GM18873 (cell line): Measurements from ENCODE around the gene IZUMO4.
A peak's percentile ranks its signal among the peaks of the same experiment; 100 is the strongest.
"Not testable (repeated sequence)": the region's sequence is repeated elsewhere in the genome, so short reads cannot be mapped to it uniquely, and the experiment has no call there.

Experiments used
- ATAC-seq: cut with Tn5 transposase; IDR thresholded peaks from one replicate; pipeline ENCODE4 v1.9.1; 2021; ENCODE audit warnings: mild to moderate bottlenecking, moderate library complexity, moderate number of reproducible peaks; ENCODE audit not compliant: unreplicated experiment, low FRiP score

Gene IZUMO4

DNA sequence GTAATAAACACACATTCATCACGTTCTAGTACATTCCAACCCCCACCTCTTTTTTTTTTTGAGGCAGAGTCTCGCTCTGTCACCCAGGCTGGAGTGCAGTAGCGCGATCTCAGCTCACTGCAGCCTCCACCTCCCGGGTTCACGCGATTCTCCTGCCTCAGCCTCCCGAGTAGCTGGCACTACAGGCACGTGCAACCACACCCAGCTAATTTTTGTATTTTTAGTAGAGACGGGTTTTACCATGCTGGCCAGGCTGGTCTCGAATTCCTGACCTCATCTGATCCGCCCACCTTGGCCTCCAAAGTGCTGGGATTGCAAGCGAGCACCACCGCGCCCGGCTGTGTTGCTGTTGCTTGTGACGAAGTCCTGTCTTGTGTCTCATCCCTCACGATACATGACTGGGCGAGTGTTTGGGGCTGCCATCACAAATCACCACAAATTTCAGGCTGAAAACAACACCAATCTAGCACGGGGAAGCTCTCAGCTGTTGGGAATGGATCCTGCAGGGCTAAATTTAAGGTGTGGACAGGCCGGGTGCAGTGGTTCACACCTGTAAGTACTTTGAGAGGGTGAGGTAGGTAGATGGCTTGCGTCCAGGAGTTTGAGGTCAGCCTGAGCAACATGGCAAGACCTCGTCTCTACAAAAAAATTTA is 16.3 kb upstream of the IZUMO4 start:
- no peak for ATAC-seq

DNA sequence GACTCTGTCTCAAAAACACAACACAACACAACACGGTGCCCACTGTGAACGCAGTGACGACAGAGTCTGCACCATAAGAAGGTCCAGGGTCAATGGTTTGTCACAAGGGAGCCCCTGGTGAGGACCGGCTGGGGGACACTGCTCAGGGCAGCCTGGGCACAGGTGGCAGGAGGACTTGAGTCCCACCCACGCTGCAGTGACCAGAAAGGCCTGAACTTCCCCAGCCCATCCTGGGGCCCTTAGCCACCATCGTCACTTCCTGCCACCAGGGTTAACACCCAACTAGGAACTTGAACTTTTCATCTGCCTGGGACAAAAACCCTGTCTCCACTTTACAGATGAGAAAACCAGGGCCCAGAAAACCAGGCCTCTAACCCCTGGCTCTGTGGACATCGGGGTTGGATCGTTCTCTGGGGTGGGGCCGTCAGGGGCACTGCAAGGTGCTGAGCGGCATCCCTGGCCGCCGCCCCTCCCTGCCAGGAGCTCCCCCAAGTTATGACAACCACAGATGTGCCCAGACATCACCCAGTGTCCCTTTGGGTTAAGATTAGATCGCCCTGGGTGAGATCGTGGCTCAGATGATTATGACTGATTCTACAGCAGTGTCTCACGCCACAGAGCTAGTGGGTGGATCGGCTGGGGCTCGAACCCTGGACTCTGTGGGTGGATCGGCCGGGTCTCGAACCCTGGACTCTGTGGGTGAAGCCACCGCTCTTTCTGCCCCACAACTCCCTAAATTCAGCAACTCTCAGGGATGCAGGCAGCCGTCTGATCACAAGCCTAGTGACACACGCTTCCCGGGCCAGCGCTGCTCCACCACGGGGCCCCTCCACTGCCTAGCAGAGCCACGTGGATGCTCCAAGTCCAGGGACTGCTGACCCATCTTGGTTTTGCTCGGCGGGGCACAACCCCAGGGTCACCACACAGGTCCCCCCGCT is 14.6 kb upstream of the IZUMO4 start:
- ATAC-seq = no peak

DNA sequence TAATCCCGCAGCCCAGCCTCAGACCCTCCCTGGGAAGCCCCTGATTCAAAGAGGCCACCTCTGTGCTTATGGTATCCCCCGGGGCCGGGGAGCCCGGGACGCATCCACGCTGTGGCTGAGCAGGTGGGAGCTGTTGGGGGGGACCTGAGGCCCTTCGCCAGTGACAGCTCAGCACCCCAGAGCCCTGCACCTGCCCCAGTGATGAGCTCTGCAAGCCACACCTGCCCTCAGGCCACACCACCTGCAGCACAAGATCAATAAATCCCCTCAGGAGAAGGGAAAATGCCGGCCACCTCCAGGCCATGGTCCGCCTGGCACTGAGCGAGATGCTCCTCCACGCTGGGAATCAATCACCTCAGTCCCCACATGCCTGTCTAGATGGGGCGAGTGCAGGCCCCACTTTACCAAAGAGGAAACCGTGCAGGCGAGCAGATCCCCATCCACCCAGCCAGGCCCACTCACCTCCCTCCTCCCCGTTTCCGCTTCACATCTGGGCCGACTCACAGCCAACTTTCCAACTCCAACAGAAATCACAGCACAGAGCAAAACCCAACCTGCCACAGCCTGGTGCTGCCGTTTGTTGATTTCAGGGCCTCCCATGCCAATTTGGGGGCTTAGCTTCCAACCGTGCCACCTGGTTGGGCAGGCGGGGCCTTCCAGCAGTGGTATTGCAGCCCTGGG is 13.4 kb upstream of the IZUMO4 start:
- no peak for ATAC-seq

DNA sequence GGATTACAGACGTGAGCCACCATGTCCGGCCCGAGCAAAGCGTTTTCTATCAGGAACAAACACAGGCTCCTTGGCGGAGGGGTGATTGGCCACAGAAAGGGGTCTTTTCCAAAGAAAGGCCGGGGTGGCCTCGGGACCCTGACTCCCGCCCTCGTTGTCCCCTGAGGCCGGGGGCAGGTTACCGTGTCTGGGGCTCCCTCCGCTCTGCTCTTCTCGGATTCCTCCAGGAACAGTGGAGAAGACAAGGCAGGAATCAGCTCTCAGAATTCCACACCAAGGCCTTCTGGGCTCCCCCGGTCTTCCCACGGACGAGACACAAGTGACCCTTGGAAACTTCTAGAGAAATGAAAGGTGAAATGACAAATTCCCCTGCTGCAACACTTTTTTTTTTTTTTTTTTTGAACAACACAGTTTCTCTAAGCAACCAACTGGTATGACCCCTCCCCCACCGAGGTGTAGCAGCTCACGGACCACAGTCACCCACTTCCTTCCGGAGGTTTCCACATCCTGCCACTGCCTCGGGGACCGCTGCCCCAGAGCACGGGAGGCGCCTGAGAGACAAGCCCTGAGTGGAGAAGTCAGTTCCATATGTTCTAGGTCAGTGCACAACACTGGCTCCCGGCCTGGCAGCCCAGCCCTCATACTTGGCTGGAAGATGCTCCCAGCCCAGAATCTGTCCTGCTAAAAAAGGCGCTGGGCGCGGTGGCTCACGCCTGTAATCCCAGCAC is 11.6 kb upstream of the IZUMO4 start:
- peak; percentile 39 for ATAC-seq

DNA sequence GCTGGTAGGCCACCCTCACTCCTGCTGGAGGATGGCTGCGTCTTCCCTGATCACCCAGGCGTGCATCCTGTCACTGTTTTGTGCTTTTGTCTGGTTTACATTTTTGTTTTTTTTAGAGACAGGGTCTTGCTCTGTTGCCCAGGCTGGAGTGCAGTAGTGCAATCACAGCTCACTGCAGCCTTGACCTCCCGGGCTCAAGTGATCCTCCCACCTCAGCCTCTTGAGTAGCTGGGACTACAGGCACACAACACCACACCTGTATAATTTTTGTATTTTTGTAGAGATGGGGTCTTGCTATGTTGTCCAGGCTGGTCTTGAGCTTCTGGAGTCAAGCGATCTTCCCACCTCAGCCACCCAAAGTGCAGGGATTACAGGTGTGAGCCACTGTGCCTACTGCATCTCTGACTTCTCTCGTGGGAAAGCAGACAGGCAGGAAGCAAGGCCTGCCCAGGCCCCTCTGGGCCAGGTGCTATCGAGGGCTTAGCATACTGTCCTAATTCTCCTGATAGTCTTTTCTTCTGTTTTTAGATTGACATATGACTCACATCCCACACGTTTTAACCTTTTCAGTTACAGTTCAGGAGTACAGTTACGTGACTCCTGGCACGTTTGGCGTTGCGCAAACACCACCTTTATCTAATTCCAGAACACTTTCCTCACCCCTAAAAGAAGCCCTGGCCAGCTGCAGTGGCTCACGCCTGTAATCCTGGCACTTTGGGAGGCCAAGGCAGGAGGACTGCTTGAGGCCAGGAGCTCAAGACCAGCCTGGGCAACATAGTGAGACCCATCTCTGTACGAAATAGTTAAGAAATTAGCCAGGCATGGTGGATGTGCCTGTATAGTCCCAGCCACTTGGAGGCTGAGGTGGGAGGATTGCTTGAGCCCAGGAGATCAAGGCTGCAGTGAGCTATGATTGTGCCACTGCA is 9.8 kb upstream of the IZUMO4 start:
- peak; percentile 22 for ATAC-seq

DNA sequence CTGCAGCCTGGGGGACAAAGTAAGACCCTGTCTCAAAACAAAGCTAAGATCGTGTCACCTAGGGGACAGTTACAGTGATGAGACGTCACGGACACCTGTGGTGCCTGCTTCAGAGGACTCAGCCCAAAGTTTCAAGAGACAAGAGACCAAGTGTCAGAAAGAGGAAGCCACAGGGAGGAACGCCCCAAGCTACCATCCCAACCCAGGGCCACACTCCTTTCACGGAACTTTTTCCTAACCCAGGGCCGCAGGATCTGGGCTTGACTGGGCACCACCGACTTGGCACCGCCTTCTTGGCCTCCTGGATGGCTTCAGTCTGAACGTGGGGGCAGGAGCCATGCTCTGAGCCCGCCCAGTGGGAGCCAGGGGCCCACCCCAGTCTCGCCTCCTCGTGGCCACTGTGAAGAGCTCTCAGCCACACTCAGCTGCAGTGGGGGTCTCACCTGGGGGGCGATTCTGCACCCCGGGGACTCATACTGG is 9.1 kb upstream of the IZUMO4 start:
- peak; percentile 17 for ATAC-seq

DNA sequence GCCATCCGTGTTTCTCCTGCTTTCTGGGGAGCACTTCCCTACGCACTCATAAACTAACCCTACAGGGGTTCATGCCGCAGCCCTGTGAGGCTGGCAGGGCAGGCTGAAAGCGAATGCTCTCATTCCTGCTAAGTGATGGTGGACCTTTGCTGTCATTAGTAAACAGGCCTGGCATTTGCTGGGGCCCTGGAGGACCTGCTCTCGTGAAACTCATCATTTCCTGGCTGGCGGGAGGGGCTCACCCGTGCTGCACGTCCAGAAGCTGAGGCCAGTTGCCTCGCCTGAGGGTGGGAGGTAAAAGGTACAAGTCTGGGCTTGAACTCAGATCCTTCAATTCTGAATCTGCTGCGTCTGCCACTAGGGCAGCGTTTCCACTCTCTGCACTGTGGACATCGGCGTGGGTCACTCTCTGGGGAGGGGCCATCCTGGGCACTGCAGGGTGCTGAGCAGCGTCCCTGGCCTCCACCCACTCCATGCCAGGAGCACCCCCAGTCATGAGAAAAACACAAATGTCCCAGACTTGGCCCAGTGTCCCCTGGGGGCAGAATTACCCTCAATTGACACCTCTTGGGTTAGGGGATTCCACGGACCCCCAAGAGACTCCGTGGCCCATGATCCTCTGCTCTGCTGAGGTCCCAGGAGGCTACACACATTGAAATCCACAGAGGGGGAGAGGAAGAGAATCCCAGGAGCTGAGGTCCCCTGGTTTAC is 7.6 kb upstream of the IZUMO4 start:
- ATAC-seq = no peak

DNA sequence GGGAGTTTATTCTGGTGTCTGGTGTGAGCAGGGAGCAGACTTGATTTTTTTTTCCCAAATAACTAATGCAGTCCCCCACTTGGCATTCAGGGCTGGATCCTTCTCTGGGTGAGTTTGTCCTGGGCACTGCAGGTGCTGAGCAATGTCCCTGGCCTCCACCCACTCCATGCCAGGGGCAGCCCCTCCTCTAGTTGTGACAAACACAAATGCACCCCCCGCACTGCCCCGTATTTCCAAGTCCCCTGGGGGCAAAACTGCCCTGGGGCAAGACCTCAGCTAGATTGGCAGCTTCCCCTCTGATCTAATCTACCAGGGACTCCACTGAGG is 7.0 kb upstream of the IZUMO4 start:
- ATAC-seq = no peak

DNA sequence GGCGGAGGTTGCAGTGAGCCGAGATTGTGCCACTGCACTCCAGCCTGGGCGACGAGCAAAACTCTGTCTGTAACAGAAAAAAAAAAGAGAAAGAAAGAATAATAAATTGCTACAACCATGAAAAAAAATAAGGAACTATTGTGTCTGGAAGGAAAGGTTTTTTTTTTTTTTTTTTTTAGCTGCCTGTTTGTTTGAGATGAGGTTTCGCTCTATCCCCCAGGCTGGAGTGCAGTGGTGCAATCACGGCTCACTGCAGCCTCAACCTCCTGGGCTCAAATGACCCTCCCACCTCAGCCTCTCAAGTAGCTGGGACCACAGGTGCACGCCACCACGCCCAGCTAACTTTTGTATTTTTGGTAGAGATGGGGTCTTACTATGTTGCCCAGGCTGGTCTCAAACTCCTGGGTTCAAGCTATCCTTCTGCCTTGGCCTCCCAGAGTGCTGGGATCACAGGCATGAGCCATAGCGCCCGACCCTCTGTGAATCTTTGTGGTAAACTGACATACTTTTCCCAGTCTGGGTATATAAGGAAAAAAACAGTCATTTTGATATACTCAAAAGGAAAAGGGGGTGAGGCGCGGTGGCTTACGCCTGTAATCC is 4.7 kb upstream of the IZUMO4 start:
- ATAC-seq = not testable (repeated sequence)

DNA sequence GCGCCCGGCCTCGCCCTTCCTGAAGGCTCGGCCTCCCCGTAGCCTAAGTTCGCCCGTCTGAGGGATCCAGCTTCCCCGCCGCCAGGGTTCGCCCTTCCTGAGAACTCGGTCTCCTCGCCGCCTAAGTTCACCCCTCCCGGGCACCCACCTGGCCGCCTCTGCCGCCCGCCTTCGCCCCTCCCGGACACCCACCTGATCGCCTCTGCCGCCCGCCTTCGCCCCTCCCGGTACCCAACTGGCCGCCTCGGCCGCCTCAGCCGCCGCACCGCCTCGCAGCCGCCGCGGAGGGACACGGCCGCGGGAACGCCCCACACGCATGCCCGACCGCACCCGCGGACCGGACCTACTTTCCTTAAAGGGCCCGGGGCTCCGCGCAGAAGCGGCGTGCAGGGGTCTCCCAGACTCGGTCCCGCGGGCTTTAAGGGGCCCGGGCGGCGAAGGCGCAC is 658 bp upstream of the IZUMO4 start, which contains the start of gene MOB3A:
TSS of gene MOB3A (minus strand) at position 293 of the 446 bp plus-strand sequence. CDS start 17,766 bp downstream, outside the sequence.
- peak; percentile 25 for ATAC-seq

DNA sequence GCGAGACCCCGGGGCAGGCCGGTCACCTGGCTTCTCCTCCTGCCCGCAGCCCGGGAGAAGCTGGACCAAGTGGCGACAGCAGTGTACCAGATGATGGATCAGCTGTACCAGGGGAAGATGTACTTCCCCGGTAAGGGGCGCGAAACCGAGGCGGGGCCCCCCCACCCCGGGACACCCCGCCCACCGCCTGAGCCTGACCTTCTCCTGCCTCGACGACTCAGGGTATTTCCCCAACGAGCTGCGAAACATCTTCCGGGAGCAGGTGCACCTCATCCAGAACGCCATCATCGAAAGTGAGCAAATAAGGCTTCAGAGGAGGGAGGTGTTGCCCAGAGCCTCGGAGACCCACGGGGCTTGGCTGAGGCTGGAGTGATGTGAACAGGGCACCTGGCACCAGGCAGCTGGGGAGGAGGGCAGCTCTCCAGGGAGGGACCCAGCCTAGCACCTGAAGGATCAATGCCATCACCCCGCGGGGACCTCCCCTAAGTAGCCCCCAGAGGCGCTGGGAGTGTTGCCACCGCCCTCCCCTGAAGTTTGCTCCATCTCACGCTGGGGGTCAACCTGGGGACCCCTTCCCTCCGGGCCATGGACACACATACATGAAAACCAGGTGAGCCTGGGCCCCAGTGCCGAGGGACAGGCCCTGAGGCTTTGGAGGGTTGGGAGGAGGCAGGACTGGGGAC is 629 bp downstream of the IZUMO4 start:
- no peak for ATAC-seq

DNA sequence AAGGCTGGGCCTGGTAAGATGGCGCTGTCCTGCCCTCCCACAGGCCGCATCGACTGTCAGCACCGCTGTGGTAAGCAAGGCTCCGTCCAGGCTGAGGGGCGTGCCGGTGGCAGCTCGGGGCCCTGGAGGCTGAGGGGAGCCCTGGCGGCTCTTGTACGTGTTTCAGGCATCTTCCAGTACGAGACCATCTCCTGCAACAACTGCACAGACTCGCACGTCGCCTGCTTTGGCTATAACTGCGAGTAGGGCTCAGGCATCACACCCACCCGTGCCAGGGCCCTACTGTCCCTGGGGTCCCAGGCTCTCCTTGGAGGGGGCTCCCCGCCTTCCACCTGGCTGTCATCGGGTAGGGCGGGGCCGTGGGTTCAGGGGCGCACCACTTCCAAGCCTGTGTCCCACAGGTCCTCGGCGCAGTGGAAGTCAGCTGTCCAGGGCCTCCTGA is 1.2 kb downstream of the IZUMO4 start:
- ATAC-seq = no peak

DNA sequence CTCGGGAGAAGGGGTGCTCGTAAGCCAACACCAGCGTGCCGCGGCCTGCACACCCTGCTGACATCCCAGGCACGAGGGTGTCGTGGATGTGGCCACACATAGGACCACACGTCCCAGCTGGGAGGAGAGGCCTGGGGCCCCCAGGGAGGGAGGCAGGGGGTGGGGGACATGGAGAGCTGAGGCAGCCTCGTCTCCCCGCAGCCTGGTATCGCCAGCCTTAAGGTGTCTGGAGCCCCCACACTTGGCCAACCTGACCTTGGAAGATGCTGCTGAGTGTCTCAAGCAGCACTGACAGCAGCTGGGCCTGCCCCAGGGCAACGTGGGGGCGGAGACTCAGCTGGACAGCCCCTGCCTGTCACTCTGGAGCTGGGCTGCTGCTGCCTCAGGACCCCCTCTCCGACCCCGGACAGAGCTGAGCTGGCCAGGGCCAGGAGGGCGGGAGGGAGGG is 2.4 kb downstream of the IZUMO4 start:
- ATAC-seq = no peak

DNA sequence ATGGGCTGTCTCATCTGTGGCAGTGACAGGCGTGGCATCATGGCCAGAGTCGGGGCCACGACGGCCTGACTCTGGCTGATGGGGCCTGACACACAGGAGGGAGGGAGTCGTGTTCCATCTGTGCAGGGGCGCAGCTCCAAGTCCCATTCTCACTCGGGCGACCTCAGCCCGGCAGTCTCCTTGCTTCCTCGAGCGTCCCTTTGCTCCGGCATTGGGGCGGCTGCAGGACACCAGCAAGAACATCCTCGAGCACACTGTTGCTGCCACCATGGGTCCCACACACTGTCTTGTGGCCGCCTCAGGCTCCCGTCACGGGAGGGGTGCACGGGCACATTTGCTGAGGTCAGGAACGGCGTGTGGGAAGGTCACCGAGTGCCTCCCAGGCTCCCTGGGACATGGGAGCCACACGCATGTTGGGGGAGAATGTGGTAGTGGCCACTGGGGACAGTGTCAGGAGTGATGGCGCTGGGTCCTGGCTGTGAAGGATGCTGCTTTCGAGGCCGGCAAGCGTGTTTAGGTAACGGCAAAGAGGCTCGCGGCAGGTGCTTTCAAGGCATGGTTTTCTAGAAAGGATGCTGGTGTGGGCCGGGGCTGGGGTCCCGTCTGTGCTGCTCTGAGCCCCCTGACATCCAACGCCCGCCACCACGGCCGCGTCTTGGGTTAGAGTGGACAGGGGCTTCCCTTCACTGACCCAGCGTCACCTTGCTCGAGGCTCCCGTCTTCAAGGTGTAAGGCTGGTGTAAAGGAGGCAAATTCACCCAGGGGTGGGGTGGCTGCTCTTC is 3.4 kb downstream of the IZUMO4 start:
- ATAC-seq = no peak

DNA sequence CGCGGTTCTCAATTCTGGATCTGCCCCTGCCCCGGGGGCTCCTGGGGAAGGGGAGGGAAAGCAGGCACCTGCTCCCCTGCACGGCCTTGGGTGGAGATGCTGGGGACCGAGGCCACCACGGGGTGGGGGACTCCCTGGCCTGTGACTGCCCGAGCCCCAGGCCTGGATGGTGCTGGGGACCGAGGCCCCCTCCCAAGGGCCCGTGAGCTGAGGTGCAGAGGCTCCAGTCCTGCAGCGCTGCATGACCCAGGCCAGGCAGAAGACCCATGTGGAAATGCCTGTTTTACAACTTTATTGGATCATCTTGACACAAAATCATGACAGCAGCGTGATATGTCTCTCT is 4.0 kb downstream of the IZUMO4 start:
- no peak for ATAC-seq

DNA sequence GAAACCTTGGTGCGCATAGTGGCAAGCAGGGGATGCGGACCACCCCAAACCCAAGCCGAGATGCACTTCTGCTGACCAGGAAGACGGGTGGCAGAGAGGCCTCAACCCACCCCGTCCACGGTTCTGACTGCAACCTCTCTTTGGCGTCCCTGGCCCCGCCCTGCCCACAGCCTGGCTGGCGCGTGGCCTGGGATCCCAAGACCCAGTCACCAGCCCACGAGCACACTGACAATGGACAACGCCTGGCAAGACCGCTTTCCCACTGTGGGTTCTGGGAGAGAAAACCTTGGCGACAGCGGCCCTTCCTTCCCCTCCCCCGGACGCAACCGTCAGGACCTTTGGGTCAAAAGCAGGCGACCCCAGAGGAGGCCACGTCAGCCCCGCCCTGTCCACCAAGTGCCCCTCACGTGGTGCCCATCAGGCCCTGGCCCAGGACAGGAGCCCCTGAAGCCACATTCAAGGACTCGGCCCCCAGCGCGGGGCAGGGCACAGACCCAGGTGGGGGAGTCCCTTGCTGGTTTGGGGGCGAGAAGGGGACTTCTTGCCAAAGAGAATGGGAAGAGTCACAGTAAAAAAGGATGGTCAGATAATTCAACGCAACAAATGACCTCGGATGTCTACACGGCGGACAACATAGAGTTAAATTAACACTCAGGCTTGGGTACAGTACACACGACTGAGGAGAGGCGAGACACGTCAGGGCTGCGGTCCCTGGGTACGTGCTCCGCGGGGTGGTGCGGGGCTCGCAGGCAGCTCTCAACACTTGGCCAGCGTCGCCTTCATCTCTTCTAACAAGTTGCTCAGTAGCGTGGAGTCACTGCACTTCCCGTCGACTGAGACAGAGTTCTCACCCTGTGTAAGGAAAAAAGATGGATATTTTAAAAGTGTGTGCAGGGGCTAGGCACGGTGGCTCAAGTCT is 5.0 kb downstream of the IZUMO4 start:
- no peak for ATAC-seq
